Brain microvascular endothelial cell (primary cell): Measurements from ENCODE around the gene PPT1.

Source experiments
- DNase-seq: peaks from one replicate; pipeline ENCODE4 v3.0.0-alpha.2; 2020
- H3K27ac ChIP-seq: fragments of 250-450 bp; sonication (Bioruptor Pico); 2 replicates; pipeline ENCODE4 v1.5.1; 2020; ENCODE audit warnings: mild to moderate bottlenecking, moderate library complexity
- H3K27me3 ChIP-seq: fragments of 250-450 bp; sonication (Bioruptor Pico); replicated peaks from 2 replicates; pipeline ENCODE4 v1.5.1; 2020; ENCODE audit warnings: mild to moderate bottlenecking
- H3K36me3 ChIP-seq: fragments of 250-450 bp; sonication (Bioruptor Pico); replicated peaks from 2 replicates; pipeline ENCODE4 v1.5.1; 2020; ENCODE audit warnings: mild to moderate bottlenecking
- H3K4me3 ChIP-seq: 2 replicates; pipeline ENCODE4 v1.5.1; 2011; ENCODE audit warnings: low read depth, mild to moderate bottlenecking, control low read depth, low read length, moderate library complexity
- in situ Hi-C: cut with HindIII; loops from 2 replicates; pipeline ENCODE4 v1.10.0; 2017; ENCODE audit warnings: low sequenced_read_pairs, low pct_ligation_motif_present
- TF ChIP-seq, protein P1 (sequence below): IDR thresholded peaks from 2 replicates; pipeline ENCODE4 v1.5.1; 2011; ENCODE audit warnings: low read depth, mild to moderate bottlenecking, moderate library complexity, low read length, control low read depth, inconsistent platforms; ENCODE audit errors: missing control alignments

PPT1 gene

DNA sequence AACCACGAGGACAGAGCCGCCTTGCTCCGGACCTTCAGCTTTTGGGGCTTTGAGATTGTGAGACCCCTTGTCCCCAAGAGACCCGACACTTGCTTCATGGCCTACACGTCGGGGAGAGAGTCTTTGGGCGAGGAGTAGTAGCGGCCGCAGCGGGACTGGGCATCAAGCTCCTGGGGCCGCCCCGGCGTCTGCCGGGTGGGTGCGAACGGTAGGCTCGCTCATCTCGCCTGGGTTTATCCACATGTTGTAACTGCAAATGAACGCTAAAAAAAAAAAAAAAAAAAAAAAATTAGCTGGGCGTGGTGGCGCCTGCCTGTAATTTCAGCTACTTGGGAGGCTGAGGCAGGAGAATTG, 36.2 kb upstream of the PPT1 start:
- TF ChIP-seq, protein P1, sequence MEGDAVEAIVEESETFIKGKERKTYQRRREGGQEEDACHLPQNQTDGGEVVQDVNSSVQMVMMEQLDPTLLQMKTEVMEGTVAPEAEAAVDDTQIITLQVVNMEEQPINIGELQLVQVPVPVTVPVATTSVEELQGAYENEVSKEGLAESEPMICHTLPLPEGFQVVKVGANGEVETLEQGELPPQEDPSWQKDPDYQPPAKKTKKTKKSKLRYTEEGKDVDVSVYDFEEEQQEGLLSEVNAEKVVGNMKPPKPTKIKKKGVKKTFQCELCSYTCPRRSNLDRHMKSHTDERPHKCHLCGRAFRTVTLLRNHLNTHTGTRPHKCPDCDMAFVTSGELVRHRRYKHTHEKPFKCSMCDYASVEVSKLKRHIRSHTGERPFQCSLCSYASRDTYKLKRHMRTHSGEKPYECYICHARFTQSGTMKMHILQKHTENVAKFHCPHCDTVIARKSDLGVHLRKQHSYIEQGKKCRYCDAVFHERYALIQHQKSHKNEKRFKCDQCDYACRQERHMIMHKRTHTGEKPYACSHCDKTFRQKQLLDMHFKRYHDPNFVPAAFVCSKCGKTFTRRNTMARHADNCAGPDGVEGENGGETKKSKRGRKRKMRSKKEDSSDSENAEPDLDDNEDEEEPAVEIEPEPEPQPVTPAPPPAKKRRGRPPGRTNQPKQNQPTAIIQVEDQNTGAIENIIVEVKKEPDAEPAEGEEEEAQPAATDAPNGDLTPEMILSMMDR = no peak
- H3K36me3 ChIP-seq = no peaks in the 10 kb centered on the region
- H3K27ac ChIP-seq = no peak overlapping the region
- in situ Hi-C loops = no loop called here
- H3K4me3 ChIP-seq = peak overlapping the region; percentile 48
- no peak for DNase-seq
- H3K27me3 ChIP-seq = peaks cover 3% of the 10 kb centered on the region

DNA sequence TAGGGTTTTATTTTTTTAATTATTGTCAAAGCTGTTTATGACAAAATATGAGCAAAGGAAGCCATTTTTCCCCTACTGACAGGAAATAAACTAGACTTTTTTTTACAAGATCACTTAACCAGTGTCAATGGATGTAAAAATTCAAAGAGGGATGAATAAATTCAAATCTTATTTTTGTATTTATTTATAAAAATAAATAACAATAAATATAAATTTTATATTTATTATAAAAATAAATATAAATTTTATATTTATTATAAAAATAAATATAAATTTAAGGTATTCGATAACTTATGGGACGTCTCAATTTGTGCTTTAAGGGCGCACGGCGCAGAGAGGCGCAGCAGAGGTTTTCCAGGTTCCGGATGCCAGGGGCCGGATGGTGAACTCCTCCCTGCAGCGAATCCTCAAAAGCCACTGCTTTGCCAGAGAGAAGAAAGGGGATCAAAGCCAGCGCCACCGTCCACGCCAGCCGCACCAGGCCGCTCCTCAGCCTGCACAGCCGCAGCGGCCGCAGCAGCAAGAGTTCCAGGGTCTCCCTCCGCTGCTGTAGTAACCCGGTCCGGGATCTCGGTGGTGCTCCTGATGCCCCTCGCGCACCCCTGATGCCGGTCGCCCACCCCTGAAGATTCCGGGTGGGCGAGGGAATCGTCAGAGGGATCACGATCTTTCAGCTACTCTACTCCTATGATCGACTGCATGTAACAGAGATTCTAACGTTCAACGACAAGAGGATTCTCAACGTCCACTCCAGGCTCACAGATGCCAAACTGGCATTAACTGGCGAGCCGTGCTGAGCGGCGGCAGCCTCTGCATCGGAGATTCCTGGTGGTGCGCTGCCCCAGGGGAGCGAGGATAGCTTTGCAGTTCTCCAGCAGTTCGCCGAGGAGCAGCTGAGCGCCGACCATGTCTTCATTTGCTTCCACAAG, 35.6 kb upstream of the PPT1 start:
- Histone ChIP-seq H3K27ac (no peak overlapping the region), H3K27me3 (peaks cover 3% of the 10 kb centered on the region), H3K4me3 (peak overlapping the region; percentile 48), H3K36me3 (no peaks in the 10 kb centered on the region)
- TF ChIP-seq, protein P1 = no peak
- in situ Hi-C loops = no loop called here
- DNase-seq = no peak

DNA sequence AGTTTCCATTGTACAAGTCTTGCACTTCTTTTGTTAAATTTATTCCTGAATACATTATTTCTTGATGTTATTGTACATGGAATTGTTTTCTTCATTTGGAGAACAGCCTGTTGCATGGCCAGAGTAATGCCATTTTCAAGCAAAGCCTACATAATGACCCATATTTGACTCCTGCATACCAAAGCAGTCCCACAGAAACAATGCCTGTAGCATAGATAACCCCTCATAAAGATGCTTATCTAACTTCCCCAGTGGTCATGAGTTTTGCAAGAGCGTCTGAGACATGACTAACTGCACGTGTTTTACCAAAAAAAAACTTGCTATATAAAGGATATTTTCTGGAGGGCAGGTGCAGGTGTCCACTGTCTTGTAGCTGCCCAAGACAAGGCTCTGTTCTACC, 33.8 kb upstream of the PPT1 start:
- no peak for DNase-seq
- Histone ChIP-seq H3K4me3 (no peak overlapping the region), H3K27me3 (peaks cover 3% of the 10 kb centered on the region), H3K27ac (no peak overlapping the region), H3K36me3 (no peaks in the 10 kb centered on the region)
- in situ Hi-C loops = no loop called here
- TF ChIP-seq, protein P1 = no peak

GRCh38 chr1:40122855-40123254, 25.8 kb upstream of the PPT1 start:
- DNase-seq = no peak
- Histone ChIP-seq H3K36me3 (no peaks in the 10 kb centered on the region), H3K27me3 (no peaks in the 10 kb centered on the region), H3K4me3 (no peak overlapping the region), H3K27ac (no peak overlapping the region)
- TF ChIP-seq, protein P1 = no peak
- in situ Hi-C loops = no loop called here

GRCh38 chr1:40120128-40120527, 23.1 kb upstream of the PPT1 start:
- Histone ChIP-seq H3K27ac (no peak overlapping the region), H3K36me3 (no peaks in the 10 kb centered on the region), H3K4me3 (no peak overlapping the region), H3K27me3 (no peaks in the 10 kb centered on the region)
- in situ Hi-C loops = no loop called here
- no peak for DNase-seq
- TF ChIP-seq, protein P1 = no peak
